Thoracic aorta (tissue), 2 donors: ENCODE results near the gene APOC1. TPM values are rescaled to one million over a fixed set of nuclear protein-coding genes. Genes with fewer than 3 reads are reported as not detected.
"Not testable (repeated sequence)": the region's sequence is repeated elsewhere in the genome, so short reads cannot be mapped to it uniquely, and the experiment has no call there.

Experiments used
- ATAC-seq: fragments of 150-250 bp; one replicate; pipeline ENCODE4 v1.8.0; 2017; ENCODE audit warnings: low read depth; ENCODE audit not compliant: insufficient number of reproducible peaks, low FRiP score
- DNase-seq: peaks from one replicate; pipeline ENCODE4 v3.0.0-alpha.2; 2020; ENCODE audit warnings: low spot score
- H3K27ac ChIP-seq, 2 donors: fragments of 200-600 bp; sonication (generic); 1 replicate in 1 of 2; 2 replicates in 1 of 2; pipeline ENCODE4 v1.5.1; 2016; ENCODE audit warnings: mild to moderate bottlenecking in 2 of 2, moderate library complexity in 2 of 2
- H3K27me3 ChIP-seq: fragments of 200-600 bp; sonication (generic); replicated peaks from 2 replicates; pipeline ENCODE4 v1.6.0; 2016; ENCODE audit warnings: mild to moderate bottlenecking; ENCODE audit not compliant: insufficient read depth
- H3K36me3 ChIP-seq: fragments of 200-600 bp; sonication (generic); one replicate; pipeline ENCODE4 v1.5.1; 2016
- H3K4me1 ChIP-seq, 2 donors: fragments of 200-600 bp; sonication (generic); 1 replicate in 1 of 2; 2 replicates in 1 of 2; pipeline versions ENCODE4 v1.5.1 to v1.6.0; 2016; ENCODE audit warnings: low read depth in 2 of 2, mild to moderate bottlenecking in 1 of 2; ENCODE audit not compliant: control insufficient read depth in 1 of 2
- H3K4me3 ChIP-seq: fragments of 200-600 bp; sonication (generic); 2 replicates; pipeline ENCODE4 v1.5.1; 2016; ENCODE audit warnings: mild to moderate bottlenecking
- H3K9me3 ChIP-seq: fragments of 200-600 bp; sonication (generic); 2 replicates; pipeline ENCODE4 v1.5.1; 2016
- CTCF ChIP-seq: fragments of 200-600 bp; sonication (generic); IDR thresholded peaks from one replicate; pipeline ENCODE4 v1.5.1; 2019; ENCODE audit warnings: antibody characterized with exemption
- total RNA-seq, 2 donors: library from RNA; depleted of rRNA; stranded (reverse); fragments of >200 nt; gene quantifications; one replicate each; pipeline versions ENCODE4 v1.1.0 to v1.2.3, GENCODE V29; 2016

Gene APOC1
- total RNA-seq: 10 to 100 TPM in 1 of 2 donors, 1 to 10 TPM in 1; 4.9 to 12.3 TPM

- peaks cover 0 to 15% of the 10 kb centered on the region in 2 donors for H3K4me1 ChIP-seq
- ATAC-seq (peak; percentile 89), DNase-seq (peak; percentile 58)
- not testable (repeated sequence) for H3K9me3 ChIP-seq, H3K27ac ChIP-seq, H3K27me3 ChIP-seq, H3K36me3 ChIP-seq
- H3K4me3 ChIP-seq: peak within 1 kb of the TSS; percentile 72
Measured at GRCh38 chr19:44914433-44915206, at the start of gene APOC1. Gene APOC1 (plus strand): TSS chr19:44914608. CDS start chr19:44914892, 284 bp downstream.

- Histone ChIP-seq H3K27me3 (no peaks in the 10 kb centered on the region), H3K9me3 (no peaks in the 10 kb centered on the region), H3K27ac (no peak overlapping the region), H3K4me1 (no peaks in the 10 kb centered on the region), H3K4me3 (no peak overlapping the region), H3K36me3 (peaks cover 14% of the 10 kb centered on the region)
- TF ChIP-seq CTCF: no peak
- DNase-seq: no peak
- ATAC-seq: no peak
Measured at GRCh38 chr19:44865196-44865767, 49.1 kb upstream of the APOC1 start.

- H3K27ac ChIP-seq: no peak overlapping the region
- H3K4me1 ChIP-seq: no peaks in the 10 kb centered on the region
- no peak for TF ChIP-seq CTCF
- H3K4me3 ChIP-seq: no peak overlapping the region
- H3K9me3 ChIP-seq: no peaks in the 10 kb centered on the region
- no peaks in the 10 kb centered on the region for H3K27me3 ChIP-seq
- peaks cover 18% of the 10 kb centered on the region for H3K36me3 ChIP-seq
- no peak for ATAC-seq
- no peak for DNase-seq
Measured at GRCh38 chr19:44866664-44867063, 47.7 kb upstream of the APOC1 start.

GRCh38 chr19:44867578-44867977 lies 46.8 kb upstream of the APOC1 start:
- H3K27ac ChIP-seq: no peak overlapping the region

GRCh38 chr19:44869733-44870470 lies 44.5 kb upstream of the APOC1 start:
- ATAC-seq: no peak
- H3K4me3 ChIP-seq: no peak overlapping the region
- H3K27me3 ChIP-seq: no peaks in the 10 kb centered on the region
- no peak for TF ChIP-seq CTCF
- DNase-seq: no peak
- H3K9me3 ChIP-seq: no peaks in the 10 kb centered on the region
- peaks cover 46% of the 10 kb centered on the region for H3K36me3 ChIP-seq
- H3K4me1 ChIP-seq: no peaks in the 10 kb centered on the region
- H3K27ac ChIP-seq: no peak overlapping the region

More at GRCh38 chr19:44867578-44867977, 46.8 kb upstream of the APOC1 start:
- DNase-seq (no peak), ATAC-seq (no peak)
- Histone ChIP-seq H3K4me3 (no peak overlapping the region), H3K4me1 (no peaks in the 10 kb centered on the region), H3K9me3 (no peaks in the 10 kb centered on the region), H3K36me3 (peaks cover 26% of the 10 kb centered on the region), H3K27me3 (no peaks in the 10 kb centered on the region)
- TF ChIP-seq CTCF: no peak
